ENCODE results near the gene AMY2B.
"Not testable (repeated sequence)": the region's sequence is repeated elsewhere in the genome, so short reads cannot be mapped to it uniquely, and the experiment has no call there.

The AMY2B gene

GRCh38 chr1:103627436-103627835, 56.0 kb downstream of the AMY2B start:
- FAIRE-seq, result not testable (repeated sequence)
